ENCODE results near the gene SELE. TPM values are rescaled to one million over a fixed set of nuclear protein-coding genes. Genes with fewer than 3 reads are reported as not detected.

Gene SELE
- total and polyA plus RNA-seq, 2 of the 8 experiments (the other 6 are each of a cell fraction or from before 2014, with no cell fraction given) = not detected

- Histone ChIP-seq H3K4me2 (ENCODE audit: insufficient read depth in 1 of 2, low read depth in 2 of 2, low read length in 2 of 2) (no peak overlapping the region), H4K8ac (ENCODE audit: extremely low read depth, insufficient read depth, low read length) (no peak overlapping the region), H3K27me3 (replicated peaks in 1 of 4; ENCODE audit: control insufficient read depth in 3 of 4, extremely low read depth in 1 of 4, insufficient read depth in 3 of 4, low read length in 3 of 4) (peaks cover 26 to 43% (median 40%) of the 10 kb centered on the region in 4 experiments), H3K18ac (ENCODE audit: extremely low read depth, low read length) (no peak overlapping the region), H3K4me3 (ENCODE audit: extremely low read depth in 1 of 4, insufficient read depth in 2 of 4, low read depth in 3 of 4, low read length in 4 of 4) (no peak overlapping the region), H2AFZ (ENCODE audit: low read length) (no peak overlapping the region), H2BK20ac (ENCODE audit: low read length) (no peak overlapping the region), H3K4me1 (replicated peaks in 1 of 4; ENCODE audit: control insufficient read depth in 3 of 4, insufficient read depth in 4 of 4, low read length in 3 of 4) (peaks cover 0 to 12% (median 2%) of the 10 kb centered on the region in 4 experiments; a peak in 2 of 7 replicates), H3K23ac (ENCODE audit: insufficient read length) (no peak overlapping the region), H3K23me2 (ENCODE audit: low read depth, low read length) (no peaks in the 10 kb centered on the region), H3K4ac (replicated peaks; ENCODE audit: insufficient read length, low read depth, low read length) (no peak overlapping the region), H4K5ac (ENCODE audit: insufficient read length, low read depth, low read length) (no peak overlapping the region), H3K56ac (replicated peaks; ENCODE audit: insufficient read length, low read depth, low read length) (no peak overlapping the region), H2BK15ac (ENCODE audit: low read length) (no peak overlapping the region), H3K14ac (ENCODE audit: insufficient read length) (no peak overlapping the region), H3K27ac (ENCODE audit: low read depth, low read length) (no peak overlapping the region), H3K79me1 (ENCODE audit: low read depth, low read length) (no peaks in the 10 kb centered on the region), H4K20me1 (replicated peaks in 1 of 2; ENCODE audit: control insufficient read depth in 1 of 2, insufficient read depth in 2 of 2, low read length in 2 of 2) (peaks cover 4 to 6% of the 10 kb centered on the region in 2 experiments), H2AK5ac (ENCODE audit: low read depth, low read length) (no peak overlapping the region), H2BK12ac (ENCODE audit: low read depth, low read length) (no peak overlapping the region), H2BK5ac (ENCODE audit: low read depth, low read length) (no peak overlapping the region), H3K9me3 (ENCODE audit: insufficient read depth in 2 of 2, low read depth in 1 of 2, low read length in 1 of 2) (no peaks in the 10 kb centered on the region), H3K9ac (replicated peaks in 1 of 4; ENCODE audit: extremely low read depth in 1 of 4, low read depth in 3 of 4, low read length in 3 of 4) (no peak overlapping the region), H4K91ac (replicated peaks; ENCODE audit: insufficient read length, low read length) (no peak overlapping the region), H3K36me3 (ENCODE audit: control insufficient read depth in 2 of 4, insufficient read depth in 4 of 4, low read length in 3 of 4) (no peaks in the 10 kb centered on the region), H3K79me2 (ENCODE audit: control insufficient read depth in 1 of 2, insufficient read depth in 2 of 2, low read length in 2 of 2) (no peaks in the 10 kb centered on the region), H2BK120ac (replicated peaks; ENCODE audit: low read depth, low read length) (no peak overlapping the region)
- POLR2A ChIA-PET (ENCODE audit: partially characterized antibody) = no interaction called here
- DNase-seq (ENCODE audit: low read depth in 1 of 2, low spot score in 2 of 2) (no peak), FAIRE-seq (no peak)
- WGBS, 2 experiments (ENCODE audit: extremely low coverage in 1 of 2, insufficient coverage in 1 of 2, insufficient read length in 1 of 2, insufficient replicate concordance in 2 of 2, low coverage in 1 of 2, low lambda C conversion rate in 2 of 2, missing lambda C conversion rate in 1 of 2) = 83% methylated on average over 5 of the region's 5 CpGs; no CpG with 5 or more reads in 1 of the 2 experiments
- CTCF ChIA-PET (ENCODE audit: partially characterized antibody) = interaction anchor here (0.6 to 5.9 kb wide), 17 partner anchors 8 to 735 kb away, joined by 3 to 28 read pairs (median 3); no protein-coding TSS in a partner anchor
Observed at GRCh38 chr1:169694304-169695075, 39.4 kb downstream of the SELE start.
